Activated CD8-positive, alpha-beta memory T cell treated with anti-CD3 and anti-CD28 coated beads for 48 hours (primary cell): ENCODE measurements around the gene ZDHHC14.
"Not testable (repeated sequence)": the region's sequence is repeated elsewhere in the genome, so short reads cannot be mapped to it uniquely, and the experiment has no call there.

ENCODE experiments used
- DNase-seq, 3 experiments: peaks; one replicate each; pipeline ENCODE4 v3.0.0-alpha.2; 2020; ENCODE audit warnings: low read depth in 2 of 3, low spot score in 2 of 3

ZDHHC14 gene

GRCh38 chr6:157463743-157464135 is 82.7 kb downstream of the ZDHHC14 start:
- DNase-seq = not testable (repeated sequence)

- DNase-seq = no peak
Observed at GRCh38 chr6:157464653-157465535, 83.9 kb downstream of the ZDHHC14 start.

- DNase-seq = no peak
Observed at GRCh38 chr6:157466342-157466648, 85.3 kb downstream of the ZDHHC14 start.

- not testable (repeated sequence) for DNase-seq
Observed at GRCh38 chr6:157467339-157467738, 86.3 kb downstream of the ZDHHC14 start.

GRCh38 chr6:157468054-157468453 is 87.1 kb downstream of the ZDHHC14 start:
- DNase-seq = no peak

GRCh38 chr6:157468574-157468973 is 87.6 kb downstream of the ZDHHC14 start:
- no peak for DNase-seq

GRCh38 chr6:157469378-157469777 is 88.4 kb downstream of the ZDHHC14 start:
- no peak for DNase-seq

- no peak for DNase-seq
Observed at GRCh38 chr6:157471077-157471686, 90.2 kb downstream of the ZDHHC14 start.

GRCh38 chr6:157471895-157472686 is 91.1 kb downstream of the ZDHHC14 start:
- DNase-seq = no peak

GRCh38 chr6:157476797-157477196 is 95.8 kb downstream of the ZDHHC14 start:
- no peak for DNase-seq

- no peak for DNase-seq
Observed at GRCh38 chr6:157478926-157479325, 97.9 kb downstream of the ZDHHC14 start.

GRCh38 chr6:157479464-157480303 is 98.7 kb downstream of the ZDHHC14 start:
- no peak for DNase-seq

- DNase-seq = no peak
Observed at GRCh38 chr6:157481189-157481864, 100.3 kb downstream of the ZDHHC14 start.

GRCh38 chr6:157481865-157482249 is 100.9 kb downstream of the ZDHHC14 start:
- DNase-seq = no peak

GRCh38 chr6:157483770-157484169 is 102.8 kb downstream of the ZDHHC14 start:
- no peak for DNase-seq

GRCh38 chr6:157484181-157484580 is 103.2 kb downstream of the ZDHHC14 start:
- no peak for DNase-seq

- DNase-seq = no peak
Observed at GRCh38 chr6:157486572-157486971, 105.6 kb downstream of the ZDHHC14 start.

- no peak for DNase-seq
Observed at GRCh38 chr6:157487110-157487773, 106.3 kb downstream of the ZDHHC14 start.

GRCh38 chr6:157488058-157488457 is 107.1 kb downstream of the ZDHHC14 start:
- DNase-seq = no peak

- no peak for DNase-seq
Observed at GRCh38 chr6:157488716-157489118, 107.7 kb downstream of the ZDHHC14 start.
